ENCODE measurements around the gene ZNF207. TPM values are rescaled to one million over a fixed set of nuclear protein-coding genes. Genes with fewer than 3 reads are reported as not detected.

ZNF207 gene
- 100 to 1,000 TPM; 252 to 262 TPM for total RNA-seq
- 152 TPM for polyA plus RNA-seq (2013, experiment 1 of 2)
- 138 TPM for polyA plus RNA-seq (2013, experiment 2 of 2)
- total RNA-seq: 214 to 561 (median 322) reads per million in 172 experiments

DNA sequence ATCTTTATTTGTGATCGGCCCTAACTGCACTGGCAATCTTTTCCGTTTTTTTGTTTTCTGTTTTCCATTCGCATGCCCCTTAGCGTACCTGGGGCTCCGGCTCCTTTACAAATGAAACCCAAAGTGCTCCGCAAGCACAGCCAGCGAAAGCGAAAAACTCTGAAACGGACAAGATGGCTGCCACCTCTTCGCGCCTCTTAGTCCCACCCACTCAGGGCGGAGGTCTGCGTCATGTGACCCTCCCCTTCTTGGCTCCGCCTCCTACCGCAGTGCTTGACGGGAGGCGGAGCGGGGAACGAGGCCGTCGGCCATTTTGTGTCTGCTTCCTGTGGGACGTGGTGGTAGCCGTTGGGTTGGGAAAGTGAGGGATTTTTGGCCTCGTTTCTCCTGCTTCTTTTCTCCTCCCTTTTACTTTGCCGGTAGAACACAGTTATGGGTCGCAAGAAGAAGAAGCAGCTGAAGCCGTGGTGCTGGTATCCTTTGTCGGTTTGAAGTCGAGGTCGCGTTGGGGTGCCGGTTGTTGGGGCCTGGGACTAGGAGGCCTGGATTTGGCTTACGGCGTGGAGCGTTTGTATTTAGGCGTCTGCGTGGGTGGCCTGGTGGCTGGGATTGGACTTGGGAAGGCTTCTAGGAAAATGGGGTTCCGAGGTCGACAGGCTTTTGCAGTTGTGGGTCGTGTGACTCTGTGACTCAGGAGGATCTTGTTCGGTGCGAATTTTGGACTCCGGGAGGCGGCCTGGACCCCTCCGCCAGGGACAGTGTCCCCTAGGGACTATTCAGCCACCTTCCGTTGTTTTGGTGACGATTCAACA is at the start of gene ZNF207:
Gene ZNF207 (plus strand): TSS at position 304 of the 812 bp plus-strand sequence. CDS start 129 bp downstream, at position 433.
- Mint-ChIP-seq H3K4me3 (peak within 1 kb of the TSS; percentile 95), H3K4me1 (ENCODE audit: low read depth) (peaks cover 41% of the 10 kb centered on the region), H3K36me3 (ENCODE audit: low read depth) (peaks cover 56% of the 10 kb centered on the region), H3K9me3 (no peaks in the 10 kb centered on the region), H3K27me3 (no peaks in the 10 kb centered on the region), H3K27ac (peak within 1 kb of the TSS; percentile 95)
- intact Hi-C loops (cut with DNase I, micrococcal nuclease): loop anchor here (1.0 to 10.0 kb wide), 5 partner anchors 92 to 525 kb away; partner anchors contain the start of genes PSMD11 (in 2 of the 2), LRRC37B (in 1 of the 2), MYO1D (in 1 of the 2) and UTP6 (in 1 of the 2)
- Histone ChIP-seq H3K27ac (ENCODE audit: low read depth in 1 of 2, low read length in 2 of 2) (peak within 1 kb of the TSS; percentile 98 to 99), H3K4me1 (ENCODE audit: insufficient read depth, low read length) (peaks cover 44% of the 10 kb centered on the region), H3K27me3 (ENCODE audit: control insufficient read depth in 1 of 2, insufficient read depth in 2 of 2, low read length in 2 of 2) (no peaks in the 10 kb centered on the region), H3K4me3 (ENCODE audit: low read length) (peak within 1 kb of the TSS; percentile 91), H3K36me3 (ENCODE audit: insufficient read depth, low read length) (peaks cover 27% of the 10 kb centered on the region), H3K9me3 (ENCODE audit: control insufficient read depth in 1 of 2, insufficient read depth in 1 of 2, low read length in 2 of 2) (no peaks in the 10 kb centered on the region)
- peak; percentile 97 for ATAC-seq (ENCODE audit: poor library complexity)
- no peak for TF ChIP-seq CTCF (IDR thresholded peaks at IDR 0.05)
- ChIA-PET CTCF (interaction anchor here (1.0 to 2.1 kb wide), 4 partner anchors 9 to 527 kb away, joined by 3 to 7 read pairs (median 4); partner anchors contain the start of genes C17orf75 and MYO1D), POLR2A (interaction anchor here (1.0 to 2.8 kb wide), 5 partner anchors 9 to 94 kb away, joined by 3 to 33 read pairs (median 4); partner anchors contain the start of genes C17orf75 and PSMD11)
- peak; percentile 90 to 98 (median 93) for DNase-seq

DNA sequence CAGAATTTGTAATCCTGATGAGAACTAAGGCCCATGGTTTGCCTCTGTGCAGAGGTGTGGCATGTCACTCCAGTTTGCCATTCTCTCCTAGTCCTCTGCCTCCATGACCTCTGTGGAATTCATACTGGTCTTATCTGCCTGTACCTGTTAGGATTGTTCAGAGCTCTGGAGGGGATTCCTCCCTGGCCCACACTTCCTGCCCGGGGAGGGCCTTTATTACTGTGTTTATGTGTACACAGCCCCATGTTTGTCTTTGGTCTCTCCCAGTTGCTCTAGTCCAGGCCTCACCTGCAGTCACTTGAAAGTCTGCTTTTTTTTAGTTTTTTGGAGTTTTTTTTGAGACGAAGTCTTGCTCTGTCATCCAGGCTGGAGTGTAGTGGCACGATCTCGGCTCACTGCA is 47.9 kb upstream of the ZNF207 start:
- no peaks in the 10 kb centered on the region for H3K36me3 Mint-ChIP-seq (ENCODE audit: low read depth)
- Histone ChIP-seq H3K4me3 (ENCODE audit: low read length) (no peak overlapping the region), H3K9me3 (ENCODE audit: control insufficient read depth in 1 of 2, insufficient read depth in 1 of 2, low read length in 2 of 2) (no peaks in the 10 kb centered on the region), H3K4me1 (ENCODE audit: insufficient read depth, low read length) (no peaks in the 10 kb centered on the region), H3K27ac (ENCODE audit: low read depth in 1 of 2, low read length in 2 of 2) (no peak overlapping the region), H3K36me3 (ENCODE audit: insufficient read depth, low read length) (no peaks in the 10 kb centered on the region), H3K27me3 (ENCODE audit: control insufficient read depth in 1 of 2, insufficient read depth in 2 of 2, low read length in 2 of 2) (no peaks in the 10 kb centered on the region)
- ChIA-PET CTCF (no interaction called here), POLR2A (no interaction called here)
- no peaks in the 10 kb centered on the region for H3K9me3 Mint-ChIP-seq
- H3K4me3 Mint-ChIP-seq: no peak overlapping the region
- intact Hi-C loops (cut with DNase I, micrococcal nuclease): no loop called here
- no peaks in the 10 kb centered on the region for H3K4me1 Mint-ChIP-seq (ENCODE audit: low read depth)
- DNase-seq (no peak), ATAC-seq (ENCODE audit: poor library complexity) (no peak)
- no peak overlapping the region for H3K27ac Mint-ChIP-seq
- no peaks in the 10 kb centered on the region for H3K27me3 Mint-ChIP-seq
- no peak for TF ChIP-seq CTCF (IDR thresholded peaks at IDR 0.05)

DNA sequence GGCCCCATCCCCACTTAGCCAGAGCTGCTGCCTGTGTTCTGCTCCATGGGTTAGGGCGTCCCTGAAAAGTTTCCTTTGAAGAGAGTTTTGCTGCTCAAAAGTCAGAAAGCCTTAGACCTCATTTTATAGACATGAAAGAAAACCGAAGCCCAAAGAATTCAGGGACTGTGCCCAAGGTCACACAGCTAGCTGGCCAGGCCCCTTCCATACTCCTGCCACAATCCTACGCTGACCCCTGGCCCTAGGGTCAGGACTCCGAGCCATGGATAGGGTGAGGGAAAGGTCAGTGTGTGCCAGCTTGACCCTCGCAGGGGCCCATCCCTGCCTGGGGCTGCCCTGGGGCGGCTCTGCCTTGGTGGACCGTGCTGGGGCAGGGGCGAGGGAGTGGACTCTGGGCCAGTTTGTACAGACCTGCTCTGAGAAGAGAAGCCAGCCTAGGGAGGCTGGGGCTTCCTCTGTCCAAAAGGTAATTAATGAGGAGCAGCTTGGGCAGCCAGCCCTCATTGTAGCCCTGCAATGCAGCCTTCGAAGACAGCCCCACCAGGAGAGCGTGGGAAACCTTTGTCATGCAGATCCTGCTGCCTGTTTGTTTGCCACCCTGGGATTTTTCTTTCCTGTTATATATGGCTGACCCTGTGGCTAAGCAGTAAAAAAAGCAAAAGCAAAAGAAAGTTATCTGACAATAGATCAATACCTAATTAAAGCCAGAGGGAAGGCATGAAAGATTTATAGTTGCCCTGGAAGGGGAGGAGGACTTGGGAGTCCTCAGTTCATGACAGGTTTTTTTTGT is 46.9 kb upstream of the ZNF207 start:
- ChIA-PET CTCF (no interaction called here), POLR2A (no interaction called here)
- H3K4me3 Mint-ChIP-seq: no peak overlapping the region

More for the DNA sequence above, 46.9 kb upstream of the ZNF207 start:
- no peak for TF ChIP-seq CTCF (IDR thresholded peaks at IDR 0.05)
- Histone ChIP-seq H3K27me3 (ENCODE audit: control insufficient read depth in 1 of 2, insufficient read depth in 2 of 2, low read length in 2 of 2) (no peaks in the 10 kb centered on the region), H3K36me3 (ENCODE audit: insufficient read depth, low read length) (no peaks in the 10 kb centered on the region), H3K27ac (ENCODE audit: low read depth in 1 of 2, low read length in 2 of 2) (no peak overlapping the region), H3K4me3 (ENCODE audit: low read length) (no peak overlapping the region), H3K4me1 (ENCODE audit: insufficient read depth, low read length) (no peaks in the 10 kb centered on the region), H3K9me3 (ENCODE audit: control insufficient read depth in 1 of 2, insufficient read depth in 1 of 2, low read length in 2 of 2) (no peaks in the 10 kb centered on the region)
- Mint-ChIP-seq H3K27ac (no peak overlapping the region), H3K4me1 (ENCODE audit: low read depth) (no peaks in the 10 kb centered on the region), H3K9me3 (no peaks in the 10 kb centered on the region), H3K27me3 (no peaks in the 10 kb centered on the region), H3K36me3 (ENCODE audit: low read depth) (no peaks in the 10 kb centered on the region)
- intact Hi-C loops (cut with DNase I, micrococcal nuclease): no loop called here
- no peak for DNase-seq
- ATAC-seq (ENCODE audit: poor library complexity): no peak

All from CD4-positive, alpha-beta T cell (primary cell).